Effector memory CD8-positive, alpha-beta T cell (primary cell): ENCODE measurements around the gene ADD2.
"Not testable (repeated sequence)": the region's sequence is repeated elsewhere in the genome, so short reads cannot be mapped to it uniquely, and the experiment has no call there.

ENCODE experiments used
- ATAC-seq: fragments of 150-1000 bp; cut with Tn5 transposase; replicated peaks from 2 replicates; pipeline ENCODE4 v1.10.0; 2021; ENCODE audit warnings: mild to moderate bottlenecking, moderate library complexity
- DNase-seq, 3 experiments: peaks; one replicate each; pipeline ENCODE4 v3.0.0; 2021
- H3K27ac Mint-ChIP-seq, 2 donors: one replicate each; pipeline ENCODE4 v1.8.0; 2022; ENCODE audit warnings: mild to moderate bottlenecking in 2 of 2, mixed read lengths in 2 of 2, moderate library complexity in 2 of 2
- H3K27me3 Mint-ChIP-seq, 2 donors: one replicate each; pipeline ENCODE4 v1.8.0; 2022; ENCODE audit warnings: mixed read lengths in 2 of 2
- H3K36me3 Mint-ChIP-seq: one replicate; pipeline ENCODE4 v1.8.0; 2022; ENCODE audit warnings: mild to moderate bottlenecking, moderate library complexity, mixed read lengths; ENCODE audit not compliant: insufficient read depth
- H3K4me1 Mint-ChIP-seq, 2 donors: one replicate each; pipeline ENCODE4 v1.8.0; 2022; ENCODE audit warnings: low read depth in 2 of 2, mixed read lengths in 2 of 2
- H3K4me3 Mint-ChIP-seq, 2 donors: one replicate each; pipeline ENCODE4 v1.8.0; 2022; ENCODE audit warnings: mild to moderate bottlenecking in 2 of 2, mixed read lengths in 2 of 2, moderate library complexity in 2 of 2
- H3K9me3 Mint-ChIP-seq, 2 donors: one replicate each; pipeline ENCODE4 v1.8.0; 2022; ENCODE audit warnings: mixed read lengths in 2 of 2

ADD2 gene

GRCh38 chr2:70753902-70754301, 14.1 kb downstream of the ADD2 start:
- ATAC-seq (no peak), DNase-seq (no peak)
- H3K27me3 Mint-ChIP-seq, result peaks cover 31 to 45% of the 10 kb centered on the region in 2 donors
- no peak overlapping the region for H3K27ac Mint-ChIP-seq
- H3K4me1 Mint-ChIP-seq, result no peaks in the 10 kb centered on the region
- H3K9me3 Mint-ChIP-seq, result no peaks in the 10 kb centered on the region
- no peaks in the 10 kb centered on the region for H3K36me3 Mint-ChIP-seq
- no peak overlapping the region for H3K4me3 Mint-ChIP-seq

DNA sequence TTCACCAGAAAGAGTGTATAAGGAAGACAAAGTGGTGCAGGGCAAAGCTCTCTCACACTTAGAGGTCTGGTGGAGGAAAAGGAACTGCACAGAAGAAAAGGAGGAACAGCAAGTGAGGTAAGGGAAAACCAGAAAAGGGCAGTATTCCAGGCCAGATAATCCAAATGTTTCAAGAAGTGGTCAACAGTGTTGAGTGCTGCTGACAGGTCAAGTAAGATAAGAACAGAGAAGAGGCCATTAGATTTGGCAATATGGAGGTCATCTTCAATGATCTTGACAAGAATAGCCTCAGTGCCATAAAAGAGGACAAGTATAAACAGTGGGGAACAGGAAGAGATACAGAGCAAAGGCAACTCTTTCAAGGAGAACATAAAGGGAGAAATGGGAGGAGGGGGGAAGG, 15.0 kb downstream of the ADD2 start:
- Mint-ChIP-seq H3K4me1 (no peaks in the 10 kb centered on the region), H3K27ac (no peak overlapping the region), H3K4me3 (no peak overlapping the region), H3K27me3 (peaks cover 23 to 42% of the 10 kb centered on the region in 2 donors), H3K9me3 (no peaks in the 10 kb centered on the region), H3K36me3 (no peaks in the 10 kb centered on the region)
- DNase-seq, result no peak
- no peak for ATAC-seq

GRCh38 chr2:70752396-70752795, 15.6 kb downstream of the ADD2 start:
- H3K27me3 Mint-ChIP-seq, result peaks cover 20 to 42% of the 10 kb centered on the region in 2 donors
- DNase-seq (no peak), ATAC-seq (no peak)
- peaks cover 0 to 4% of the 10 kb centered on the region in 2 donors for H3K9me3 Mint-ChIP-seq
- H3K27ac Mint-ChIP-seq, result no peak overlapping the region
- no peaks in the 10 kb centered on the region for H3K36me3 Mint-ChIP-seq
- H3K4me3 Mint-ChIP-seq, result no peak overlapping the region
- H3K4me1 Mint-ChIP-seq, result no peaks in the 10 kb centered on the region

DNA sequence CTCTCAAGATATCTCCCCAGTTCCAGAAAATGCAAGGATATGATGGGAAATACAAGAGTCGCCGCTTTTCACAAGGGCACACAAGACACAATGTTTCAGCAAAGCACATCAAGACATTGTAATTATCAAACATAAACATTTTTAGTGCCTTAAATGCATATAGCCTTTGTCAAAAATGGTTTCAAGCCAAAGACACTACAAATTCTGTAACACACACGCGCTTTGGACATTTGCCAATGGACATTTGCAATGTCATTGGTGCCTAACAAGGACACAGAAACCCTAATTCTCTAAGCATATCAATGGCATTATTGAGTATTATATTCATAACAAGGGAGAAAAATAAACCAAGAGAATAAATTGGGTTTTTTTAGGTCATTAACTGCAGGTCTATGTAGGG, 16.1 kb downstream of the ADD2 start:
- no peak overlapping the region for H3K27ac Mint-ChIP-seq
- no peak overlapping the region for H3K4me3 Mint-ChIP-seq
- ATAC-seq (no peak), DNase-seq (no peak)
- peaks cover 19 to 43% of the 10 kb centered on the region in 2 donors for H3K27me3 Mint-ChIP-seq
- H3K36me3 Mint-ChIP-seq, result no peaks in the 10 kb centered on the region
- peaks cover 0 to 7% of the 10 kb centered on the region in 2 donors for H3K9me3 Mint-ChIP-seq
- H3K4me1 Mint-ChIP-seq, result no peaks in the 10 kb centered on the region

DNA sequence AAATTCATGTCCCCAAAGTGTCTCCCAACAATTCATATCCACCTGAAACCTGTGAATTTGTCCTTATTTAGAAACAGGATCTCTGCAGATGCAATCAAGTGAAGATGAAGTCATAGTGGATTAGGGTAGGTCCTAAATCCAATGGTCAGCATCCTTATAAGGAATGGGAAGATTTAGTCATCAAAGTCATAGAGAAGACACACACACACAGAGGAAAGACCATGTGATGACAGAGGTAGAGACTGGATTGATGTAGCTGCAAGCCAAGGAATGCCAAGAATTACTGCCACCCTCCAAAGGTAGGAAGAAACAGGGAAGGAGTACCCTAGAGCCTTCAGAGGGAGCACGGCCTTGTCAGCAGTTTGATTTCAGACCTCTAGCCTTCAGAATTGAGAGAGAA, 17.7 kb downstream of the ADD2 start:
- ATAC-seq, result no peak
- Mint-ChIP-seq H3K4me3 (no peak overlapping the region), H3K36me3 (no peaks in the 10 kb centered on the region), H3K27ac (no peak overlapping the region), H3K27me3 (peaks cover 12 to 37% of the 10 kb centered on the region in 2 donors), H3K4me1 (no peaks in the 10 kb centered on the region), H3K9me3 (peaks cover 0 to 7% of the 10 kb centered on the region in 2 donors)
- DNase-seq, result no peak

DNA sequence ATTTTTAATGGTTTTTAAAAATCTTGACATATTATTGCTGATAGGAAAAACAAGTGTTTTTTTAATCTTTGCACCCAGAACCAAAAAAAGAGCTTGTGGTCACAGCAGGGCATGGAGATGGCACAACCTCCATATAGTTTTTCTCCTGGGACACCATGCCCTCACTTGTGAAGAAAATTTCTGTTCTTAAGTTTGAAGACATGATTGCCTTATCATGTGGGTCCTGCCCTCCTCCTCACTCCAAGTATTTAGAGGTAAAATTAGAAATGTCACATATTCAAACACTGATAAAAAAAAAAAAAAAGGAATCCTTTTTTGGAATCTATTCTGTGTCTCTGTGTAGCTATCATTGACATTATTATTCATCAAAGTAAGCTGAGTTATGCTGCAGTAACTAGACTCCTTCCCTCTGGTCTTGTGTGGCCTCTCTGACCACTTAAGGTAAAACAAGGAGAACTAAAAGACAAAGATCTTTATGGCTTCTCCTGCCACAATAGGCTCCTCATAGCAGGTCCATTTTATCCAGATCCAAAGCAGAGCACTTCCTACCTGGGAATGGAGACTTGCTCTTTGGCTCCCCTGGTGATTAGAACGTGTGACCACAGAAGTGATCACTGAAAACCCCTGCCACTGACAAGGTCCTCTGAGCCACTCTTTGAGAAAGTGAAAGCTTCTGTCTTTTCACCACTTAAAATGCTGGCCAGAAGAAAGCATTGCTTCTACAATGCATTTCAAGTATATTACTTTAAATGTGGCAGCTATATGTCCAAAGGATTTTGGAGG, 19.8 kb downstream of the ADD2 start:
- no peak for DNase-seq
- ATAC-seq, result no peak
- no peaks in the 10 kb centered on the region for H3K4me1 Mint-ChIP-seq
- H3K4me3 Mint-ChIP-seq, result no peak overlapping the region
- peaks cover 0 to 7% of the 10 kb centered on the region in 2 donors for H3K9me3 Mint-ChIP-seq
- H3K36me3 Mint-ChIP-seq, result no peaks in the 10 kb centered on the region
- no peak overlapping the region for H3K27ac Mint-ChIP-seq
- H3K27me3 Mint-ChIP-seq, result peaks cover 17 to 53% of the 10 kb centered on the region in 2 donors

- H3K4me1 Mint-ChIP-seq, result no peaks in the 10 kb centered on the region
- ATAC-seq (no peak), DNase-seq (no peak)
- peaks cover 17 to 53% of the 10 kb centered on the region in 2 donors for H3K27me3 Mint-ChIP-seq
- no peaks in the 10 kb centered on the region for H3K36me3 Mint-ChIP-seq
- peaks cover 0 to 7% of the 10 kb centered on the region in 2 donors for H3K9me3 Mint-ChIP-seq
- H3K27ac Mint-ChIP-seq, result no peak overlapping the region
- H3K4me3 Mint-ChIP-seq, result no peak overlapping the region
Observed at GRCh38 chr2:70747284-70747683, 20.7 kb downstream of the ADD2 start.

GRCh38 chr2:70746094-70746974, 21.7 kb downstream of the ADD2 start:
- no peaks in the 10 kb centered on the region for H3K4me1 Mint-ChIP-seq
- DNase-seq (no peak), ATAC-seq (no peak)
- H3K36me3 Mint-ChIP-seq, result no peaks in the 10 kb centered on the region
- H3K4me3 Mint-ChIP-seq, result no peak overlapping the region
- no peak overlapping the region for H3K27ac Mint-ChIP-seq
- peaks cover 17 to 56% of the 10 kb centered on the region in 2 donors for H3K27me3 Mint-ChIP-seq
- H3K9me3 Mint-ChIP-seq, result peaks cover 0 to 7% of the 10 kb centered on the region in 2 donors

GRCh38 chr2:70745276-70745825, 22.6 kb downstream of the ADD2 start:
- H3K4me3 Mint-ChIP-seq, result no peak overlapping the region
- ATAC-seq (no peak), DNase-seq (no peak)
- no peaks in the 10 kb centered on the region for H3K4me1 Mint-ChIP-seq
- H3K9me3 Mint-ChIP-seq, result peaks cover 0 to 7% of the 10 kb centered on the region in 2 donors
- no peak overlapping the region for H3K27ac Mint-ChIP-seq
- no peaks in the 10 kb centered on the region for H3K36me3 Mint-ChIP-seq
- peaks cover 16 to 62% of the 10 kb centered on the region in 2 donors for H3K27me3 Mint-ChIP-seq

GRCh38 chr2:70744397-70744796, 23.6 kb downstream of the ADD2 start:
- Mint-ChIP-seq H3K27ac (no peak overlapping the region), H3K27me3 (peaks cover 15 to 58% of the 10 kb centered on the region in 2 donors), H3K4me3 (no peak overlapping the region), H3K9me3 (peaks cover 0 to 7% of the 10 kb centered on the region in 2 donors), H3K4me1 (no peaks in the 10 kb centered on the region), H3K36me3 (no peaks in the 10 kb centered on the region)
- ATAC-seq (no peak), DNase-seq (no peak)

GRCh38 chr2:70743677-70744076, 24.3 kb downstream of the ADD2 start:
- H3K27ac Mint-ChIP-seq, result no peak overlapping the region
- ATAC-seq (no peak), DNase-seq (no peak)
- H3K9me3 Mint-ChIP-seq, result peaks cover 0 to 7% of the 10 kb centered on the region in 2 donors
- no peaks in the 10 kb centered on the region for H3K36me3 Mint-ChIP-seq
- no peaks in the 10 kb centered on the region for H3K4me1 Mint-ChIP-seq
- peaks cover 22 to 54% of the 10 kb centered on the region in 2 donors for H3K27me3 Mint-ChIP-seq
- no peak overlapping the region for H3K4me3 Mint-ChIP-seq

GRCh38 chr2:70743068-70743467, 24.9 kb downstream of the ADD2 start:
- no peaks in the 10 kb centered on the region for H3K4me1 Mint-ChIP-seq

GRCh38 chr2:70739492-70739891, 28.5 kb downstream of the ADD2 start:
- H3K4me1 Mint-ChIP-seq, ATAC-seq, DNase-seq, H3K36me3 Mint-ChIP-seq, H3K9me3 Mint-ChIP-seq, H3K27ac Mint-ChIP-seq, H3K4me3 Mint-ChIP-seq: not testable (repeated sequence)
- H3K27me3 Mint-ChIP-seq, result peaks cover 47 to 65% of the 10 kb centered on the region in 2 donors

More at GRCh38 chr2:70743068-70743467, 24.9 kb downstream of the ADD2 start:
- H3K4me3 Mint-ChIP-seq, result no peak overlapping the region
- H3K27me3 Mint-ChIP-seq, result peaks cover 27 to 56% of the 10 kb centered on the region in 2 donors
- no peaks in the 10 kb centered on the region for H3K36me3 Mint-ChIP-seq
- ATAC-seq, result no peak
- DNase-seq, result no peak
- H3K27ac Mint-ChIP-seq, result no peak overlapping the region
- H3K9me3 Mint-ChIP-seq, result peaks cover 0 to 7% of the 10 kb centered on the region in 2 donors
